Sigmoid colon (tissue), 4 donors: ENCODE data around the gene GRID1.

Experiments
- EP300 ChIP-seq, 4 donors: sonication (generic); formaldehyde crosslinking; IDR thresholded peaks; one replicate each; pipeline ENCODE4 v1.6.1; 2017; ENCODE audit warnings: antibody characterized with exemption in 4 of 4
- POLR2A ChIP-seq, 2 donors: fragments of 450-650 bp; IDR thresholded peaks; one replicate each; pipeline ENCODE4 v1.6.1; 2016; ENCODE audit warnings: antibody characterized with exemption in 2 of 2, mild to moderate bottlenecking in 2 of 2, moderate library complexity in 2 of 2
- POLR2AphosphoS5 ChIP-seq, 4 donors: sonication (generic); formaldehyde crosslinking; IDR thresholded peaks; one replicate each; pipeline ENCODE4 v1.6.1; 2017; ENCODE audit warnings: antibody characterized with exemption in 4 of 4
- TF ChIP-seq, protein P1 (sequence below), 4 experiments: fragments of 450-650 bp in 3 of 4; fragments of 200-600 bp in 1 of 4; IDR thresholded peaks; one replicate each; pipeline ENCODE4 v1.5.1; 2016 to 2019; ENCODE audit warnings: antibody characterized with exemption in 4 of 4, mild to moderate bottlenecking in 3 of 4, moderate library complexity in 2 of 4

- TF ChIP-seq, protein P1, sequence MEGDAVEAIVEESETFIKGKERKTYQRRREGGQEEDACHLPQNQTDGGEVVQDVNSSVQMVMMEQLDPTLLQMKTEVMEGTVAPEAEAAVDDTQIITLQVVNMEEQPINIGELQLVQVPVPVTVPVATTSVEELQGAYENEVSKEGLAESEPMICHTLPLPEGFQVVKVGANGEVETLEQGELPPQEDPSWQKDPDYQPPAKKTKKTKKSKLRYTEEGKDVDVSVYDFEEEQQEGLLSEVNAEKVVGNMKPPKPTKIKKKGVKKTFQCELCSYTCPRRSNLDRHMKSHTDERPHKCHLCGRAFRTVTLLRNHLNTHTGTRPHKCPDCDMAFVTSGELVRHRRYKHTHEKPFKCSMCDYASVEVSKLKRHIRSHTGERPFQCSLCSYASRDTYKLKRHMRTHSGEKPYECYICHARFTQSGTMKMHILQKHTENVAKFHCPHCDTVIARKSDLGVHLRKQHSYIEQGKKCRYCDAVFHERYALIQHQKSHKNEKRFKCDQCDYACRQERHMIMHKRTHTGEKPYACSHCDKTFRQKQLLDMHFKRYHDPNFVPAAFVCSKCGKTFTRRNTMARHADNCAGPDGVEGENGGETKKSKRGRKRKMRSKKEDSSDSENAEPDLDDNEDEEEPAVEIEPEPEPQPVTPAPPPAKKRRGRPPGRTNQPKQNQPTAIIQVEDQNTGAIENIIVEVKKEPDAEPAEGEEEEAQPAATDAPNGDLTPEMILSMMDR (IDR thresholded peaks at IDR 0.05): no peak
- TF ChIP-seq POLR2AphosphoS5 (IDR thresholded peaks at IDR 0.05) (no peak), EP300 (IDR thresholded peaks at IDR 0.05) (no peak), POLR2A (IDR thresholded peaks at IDR 0.05) (no peak)
These were observed 581.8 kb downstream of the GRID1 start for GRCh38 chr10:85784792-85785191.
